NCI-H1436 (cell line): ENCODE data around the gene TAC4.

Source experiments
- DNase-seq: peaks from one replicate; lab custom pipeline; 2025; lab: John Stamatoyannopoulos, UW

Gene TAC4, protein sequence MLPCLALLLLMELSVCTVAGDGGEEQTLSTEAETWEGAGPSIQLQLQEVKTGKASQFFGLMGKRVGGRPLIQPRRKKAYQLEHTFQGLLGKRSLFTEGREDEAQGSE

GRCh38 chr17:49848019-49848473 lies at the start of gene TAC4:
TSS of gene TAC4 (minus strand) at chr17:49848069. CDS start at chr17:49848017, 52 bp downstream.
- DNase-seq, result no peak

- no peak for DNase-seq
These were observed 49.0 kb upstream of the TAC4 start for GRCh38 chr17:49896860-49897259.

DNA sequence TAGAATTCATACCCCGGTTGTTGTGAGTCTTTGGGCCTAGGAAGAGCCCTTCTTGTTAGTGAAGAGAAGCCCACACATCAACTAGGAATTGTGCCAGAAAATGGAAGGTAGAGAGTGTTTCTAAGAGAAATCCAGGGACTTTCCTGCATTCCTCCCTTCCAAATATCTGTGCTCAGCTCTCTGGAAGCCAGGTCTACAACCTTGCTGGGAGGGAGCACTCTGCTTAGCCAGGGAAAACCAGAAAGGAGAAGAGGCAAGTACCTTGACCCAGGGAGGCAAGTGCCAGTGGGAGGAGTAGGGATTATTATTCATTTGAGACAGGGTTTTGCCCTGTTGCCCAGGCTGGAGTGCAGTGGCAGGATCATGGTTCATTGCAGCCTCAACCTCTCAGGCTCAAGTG lies 48.4 kb upstream of the TAC4 start:
- no peak for DNase-seq

GRCh38 chr17:49895812-49896211 lies 47.9 kb upstream of the TAC4 start:
- no peak for DNase-seq

GRCh38 chr17:49894761-49895160 lies 46.9 kb upstream of the TAC4 start:
- no peak for DNase-seq

DNA sequence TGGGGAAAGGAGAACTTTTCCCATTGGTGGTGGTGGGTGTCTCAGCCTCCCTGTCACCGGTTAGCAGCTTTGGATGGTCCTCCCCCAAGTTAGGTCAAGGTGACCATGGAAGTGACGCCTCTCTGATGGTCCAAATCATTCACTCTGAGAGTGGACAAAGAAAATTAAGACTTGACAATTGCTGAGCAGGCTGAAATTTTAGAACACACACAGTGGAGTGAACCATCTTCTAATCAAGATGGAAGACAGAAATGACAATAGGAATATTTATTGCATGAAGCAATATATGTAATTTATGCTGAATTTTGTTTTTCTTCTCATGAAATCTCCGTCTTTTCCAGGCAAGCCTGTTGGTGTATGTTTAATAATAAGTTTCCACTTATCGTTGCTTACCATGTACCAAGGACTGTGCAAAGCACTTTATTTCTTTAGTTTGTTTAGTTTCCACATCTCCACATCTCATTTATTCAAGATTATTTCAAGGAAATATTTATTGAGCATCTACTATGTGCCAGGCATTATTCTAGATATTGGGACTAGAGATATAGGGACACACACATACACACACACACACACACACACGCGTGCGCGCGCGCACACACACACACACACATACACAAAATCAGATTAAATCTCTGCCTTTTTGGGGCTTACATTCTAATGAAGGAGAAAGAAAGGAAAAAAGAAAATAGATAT lies 44.0 kb upstream of the TAC4 start:
- DNase-seq, result no peak

DNA sequence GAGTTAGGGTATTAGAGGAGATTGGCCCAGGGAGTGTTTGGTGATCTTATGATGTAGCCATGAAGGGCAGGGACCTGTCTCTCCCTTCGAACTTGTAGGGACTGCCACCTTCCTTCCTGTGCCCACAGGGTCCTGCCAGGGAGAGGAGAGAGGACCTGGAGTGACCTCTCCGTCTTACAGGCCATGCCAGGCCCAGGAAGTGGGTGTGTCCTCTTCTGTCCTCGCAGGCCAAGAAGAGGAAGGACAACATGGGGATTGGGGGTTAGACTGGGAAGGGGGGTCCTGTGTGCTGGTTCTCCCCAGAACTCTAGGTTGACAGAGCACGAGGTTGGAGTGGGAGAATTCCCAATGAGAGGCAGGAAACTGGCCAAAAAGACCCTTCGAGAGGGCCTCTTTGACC lies 43.4 kb upstream of the TAC4 start:
- no peak for DNase-seq

- DNase-seq, result no peak
These were observed 43.0 kb upstream of the TAC4 start for GRCh38 chr17:49890852-49891251.

DNA sequence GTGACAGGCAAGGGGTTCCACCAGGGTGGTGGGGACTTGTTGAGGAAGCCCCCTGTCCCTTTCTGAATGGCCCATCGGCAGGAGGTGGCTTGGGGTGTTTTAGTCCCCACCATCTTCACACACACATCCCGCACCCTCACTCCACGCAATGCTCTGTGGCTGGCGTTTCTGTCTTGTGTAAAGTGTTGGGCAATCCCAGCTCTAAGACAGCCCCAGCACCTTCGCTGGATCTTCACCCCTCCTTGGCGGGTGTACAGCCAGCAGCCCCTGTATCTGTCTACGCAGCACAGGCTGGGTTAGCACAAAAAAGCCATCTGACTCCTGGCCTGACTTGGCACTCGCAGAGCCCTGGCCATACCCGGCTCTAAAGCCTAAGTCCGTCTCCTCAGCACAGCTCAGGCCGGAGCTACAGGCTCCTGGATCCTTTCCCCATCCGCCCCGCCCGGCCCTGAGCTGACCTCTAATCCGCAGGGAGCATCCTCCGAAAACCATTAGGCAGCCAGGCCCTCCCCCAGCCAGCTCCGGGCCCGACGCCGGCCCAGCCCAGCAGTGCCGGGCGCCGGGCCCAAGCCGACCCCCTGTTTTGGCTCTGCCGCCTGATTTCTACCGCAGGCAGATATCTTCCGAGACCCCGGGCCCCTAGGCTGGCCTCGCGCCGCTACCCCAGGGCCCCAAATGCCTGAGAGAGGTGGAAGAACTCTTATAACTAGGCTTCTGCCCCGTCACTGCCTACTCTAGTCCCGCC lies 42.4 kb upstream of the TAC4 start:
- DNase-seq, result no peak

DNA sequence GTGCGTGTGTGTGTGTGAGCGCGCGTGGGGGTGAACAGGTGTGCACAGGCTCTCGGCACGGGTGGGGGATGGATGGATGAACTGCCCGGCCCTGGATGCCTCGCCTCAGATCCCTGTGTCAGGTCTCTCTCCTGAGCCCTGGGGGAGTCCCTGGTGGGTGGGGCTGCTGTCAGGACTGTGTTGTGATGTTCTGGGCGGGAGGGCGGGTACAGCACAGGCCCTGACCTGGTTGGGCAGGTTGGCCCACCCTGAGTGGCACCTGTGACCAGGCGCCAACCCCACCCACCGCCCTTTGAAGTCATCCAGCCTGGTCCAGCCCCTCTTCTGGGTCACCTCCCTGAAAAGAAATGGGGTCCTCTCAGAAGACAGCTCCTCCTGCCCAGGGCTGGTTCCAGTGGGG lies 41.6 kb upstream of the TAC4 start:
- no peak for DNase-seq

- DNase-seq, result no peak
These were observed 40.0 kb upstream of the TAC4 start for GRCh38 chr17:49887744-49888360.

DNA sequence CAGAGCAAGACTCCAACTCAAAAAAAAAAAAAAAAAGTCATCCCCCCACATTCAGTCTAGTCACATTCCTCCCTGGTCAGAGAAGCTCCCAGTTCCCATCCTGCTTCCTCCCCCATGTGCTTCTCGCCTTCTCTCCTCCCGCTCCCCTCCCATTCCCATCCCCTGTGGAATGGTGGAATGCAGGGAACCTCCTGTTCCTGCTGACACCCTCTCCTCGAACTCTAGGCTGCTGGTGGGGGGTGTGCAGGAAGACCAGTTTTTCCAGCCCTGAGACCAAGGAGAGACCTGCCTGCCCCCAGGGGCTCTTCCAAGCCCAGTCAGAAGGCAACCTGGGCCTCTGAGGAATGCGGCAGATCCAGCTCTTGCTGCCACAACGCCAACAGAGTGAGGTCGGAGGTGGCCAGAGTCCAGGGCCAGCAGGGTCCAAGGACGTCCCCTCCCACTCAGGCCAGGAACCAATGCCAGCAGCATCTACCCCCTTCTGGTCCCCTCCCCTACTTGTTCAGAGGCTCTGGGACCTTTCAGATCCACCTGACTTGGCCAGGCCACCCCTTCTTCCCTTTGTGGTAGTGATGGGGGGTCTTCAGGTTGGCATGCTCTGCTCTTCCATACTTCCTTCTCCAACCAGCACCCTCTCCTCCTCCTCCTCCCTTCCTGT lies 39.3 kb upstream of the TAC4 start:
- DNase-seq, result no peak

DNA sequence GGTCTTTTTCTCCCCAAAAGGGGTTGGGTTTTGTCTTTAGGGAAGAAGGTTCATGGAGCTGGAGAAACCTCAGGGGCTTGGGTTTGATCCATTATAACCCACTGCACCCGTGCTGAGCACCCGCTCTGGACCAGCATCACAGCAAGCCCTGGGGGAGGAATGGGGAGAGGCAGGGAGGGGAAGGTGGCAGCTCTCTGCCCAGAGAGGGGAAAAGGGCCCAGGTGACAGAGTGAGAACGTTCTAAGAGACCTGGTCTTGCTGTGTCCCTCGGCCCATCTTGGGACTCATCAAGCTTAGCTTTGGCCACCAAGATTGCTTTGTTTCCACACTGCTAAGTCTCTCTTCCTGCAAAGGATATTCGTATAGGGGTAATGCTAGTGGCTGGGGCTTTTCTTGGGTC lies 38.2 kb upstream of the TAC4 start:
- no peak for DNase-seq

DNA sequence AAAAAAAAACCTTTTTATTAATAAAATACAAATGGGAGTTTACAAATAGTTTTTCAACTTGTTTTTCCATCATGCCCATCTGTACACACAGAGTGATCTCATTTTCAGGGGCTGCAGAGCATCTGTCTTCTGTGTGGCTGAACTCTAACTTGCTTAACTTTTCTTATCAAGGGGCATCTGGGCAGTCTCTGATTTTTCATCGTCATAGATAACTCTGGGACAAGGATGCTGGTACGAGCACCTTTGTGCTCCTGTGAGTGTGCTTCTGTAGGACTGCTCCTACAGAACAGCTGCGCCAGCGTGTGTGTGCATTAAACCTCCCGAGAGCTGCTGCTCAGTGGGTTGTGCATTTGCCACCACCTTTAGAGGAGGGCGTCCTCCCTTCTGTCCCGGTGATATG lies 34.6 kb upstream of the TAC4 start:
- no peak for DNase-seq

GRCh38 chr17:49881054-49881402 lies 33.2 kb upstream of the TAC4 start:
- no peak for DNase-seq

DNA sequence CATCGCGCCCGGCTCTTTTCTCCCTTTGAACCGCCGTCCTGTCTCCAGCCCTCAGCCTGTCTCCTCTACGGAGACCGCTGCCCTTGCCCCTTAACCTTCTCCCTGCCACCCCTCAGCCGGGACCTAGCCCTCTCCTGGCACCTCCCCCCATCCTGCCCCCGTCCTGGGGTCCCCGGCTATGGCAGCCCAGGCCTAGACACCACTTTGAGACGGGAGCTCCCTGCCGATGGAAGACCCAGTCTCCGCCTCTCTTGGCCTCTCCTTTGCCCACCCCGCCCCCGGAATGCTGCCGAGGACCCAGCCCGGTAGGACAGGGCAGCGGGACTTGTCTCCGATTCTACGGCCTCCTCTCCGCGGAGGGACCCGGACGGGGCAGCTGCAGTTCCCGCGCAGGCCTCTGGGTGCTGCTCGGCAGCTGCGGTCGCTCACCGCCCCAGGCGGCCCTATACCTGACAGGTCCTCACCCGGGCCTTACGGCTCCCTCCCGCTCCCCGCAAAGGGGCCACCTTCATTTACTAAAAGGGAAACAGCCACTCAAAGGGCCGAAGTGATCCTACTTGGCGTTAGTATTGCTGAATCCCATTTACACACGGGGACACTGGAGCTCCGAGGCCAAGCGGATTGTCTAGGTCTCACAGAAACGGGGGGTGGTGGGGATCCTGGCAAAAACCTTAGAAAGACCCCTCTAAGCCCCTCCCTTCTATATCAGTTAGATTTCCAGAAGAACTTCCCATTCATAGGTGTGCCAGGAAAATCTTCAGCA lies 32.6 kb upstream of the TAC4 start:
- DNase-seq, result peak; percentile 82

DNA sequence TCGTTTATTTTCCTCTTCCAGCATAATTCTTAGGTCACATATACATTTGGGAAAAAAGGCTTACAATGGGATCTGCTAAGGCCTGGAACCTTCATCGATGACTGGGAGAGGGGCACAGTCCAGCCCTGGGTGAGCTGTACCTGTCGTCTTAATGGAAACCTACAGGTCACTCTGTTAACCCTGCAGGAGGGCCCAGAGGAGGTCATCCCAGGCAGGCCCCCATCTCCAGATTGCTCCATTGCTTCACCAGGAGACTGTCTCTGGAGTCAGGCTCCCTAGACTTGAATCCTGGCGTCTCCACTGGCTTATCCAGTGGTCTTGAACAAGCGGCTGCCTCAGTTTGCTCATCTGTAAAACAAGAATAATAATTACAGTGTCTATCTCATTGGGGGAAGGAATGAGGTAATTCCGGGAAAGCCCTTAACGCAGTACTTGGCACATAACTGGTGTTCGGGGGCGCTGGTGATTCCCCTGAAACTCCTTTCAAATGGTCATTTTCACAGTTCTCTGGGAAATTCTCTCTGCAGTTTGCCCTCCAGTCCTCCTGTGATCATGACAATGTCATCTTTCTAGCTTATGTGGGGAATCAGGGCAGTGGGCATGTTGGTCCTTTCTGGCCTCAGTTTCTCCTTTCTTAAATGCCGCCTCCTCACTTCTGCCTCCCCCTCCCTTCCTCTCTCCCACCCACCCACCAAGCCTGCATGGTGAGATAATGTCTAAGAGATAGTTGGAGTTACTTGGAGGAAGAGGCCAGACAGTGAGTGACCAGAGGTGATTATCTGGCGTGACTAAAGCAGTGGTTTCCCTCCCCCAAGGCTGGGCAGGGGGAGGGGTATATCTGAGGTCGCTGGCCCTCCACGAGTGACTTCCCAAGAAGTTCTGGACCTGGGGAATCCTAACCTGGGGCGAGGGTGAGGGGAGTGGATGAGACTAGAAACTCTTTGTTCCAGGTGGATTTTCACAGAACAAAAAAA lies 31.3 kb upstream of the TAC4 start:
- no peak for DNase-seq

DNA sequence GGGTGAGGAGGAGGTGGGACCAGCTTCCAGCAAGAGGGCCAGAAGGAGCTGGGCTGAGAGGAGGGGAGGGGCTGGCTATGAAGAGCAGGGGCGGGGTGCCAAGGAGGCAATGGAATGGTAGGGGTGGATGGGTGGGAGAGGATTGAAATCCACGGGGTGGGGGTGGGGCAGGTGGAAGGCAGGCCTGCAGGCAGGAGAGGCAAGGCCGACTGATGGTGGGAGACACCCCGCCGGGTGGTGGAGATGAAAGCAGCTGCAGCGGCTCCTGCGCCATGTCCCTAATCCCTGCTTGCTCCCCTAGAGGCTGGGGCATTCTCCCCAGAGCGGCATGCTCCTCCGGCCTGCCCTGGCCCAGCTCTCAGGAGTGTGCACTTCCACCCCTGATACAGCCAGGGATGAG lies 27.8 kb upstream of the TAC4 start:
- no peak for DNase-seq

- DNase-seq, result no peak
These were observed 27.0 kb upstream of the TAC4 start for GRCh38 chr17:49874911-49875310.

GRCh38 chr17:49873926-49874325 lies 26.1 kb upstream of the TAC4 start:
- no peak for DNase-seq

DNA sequence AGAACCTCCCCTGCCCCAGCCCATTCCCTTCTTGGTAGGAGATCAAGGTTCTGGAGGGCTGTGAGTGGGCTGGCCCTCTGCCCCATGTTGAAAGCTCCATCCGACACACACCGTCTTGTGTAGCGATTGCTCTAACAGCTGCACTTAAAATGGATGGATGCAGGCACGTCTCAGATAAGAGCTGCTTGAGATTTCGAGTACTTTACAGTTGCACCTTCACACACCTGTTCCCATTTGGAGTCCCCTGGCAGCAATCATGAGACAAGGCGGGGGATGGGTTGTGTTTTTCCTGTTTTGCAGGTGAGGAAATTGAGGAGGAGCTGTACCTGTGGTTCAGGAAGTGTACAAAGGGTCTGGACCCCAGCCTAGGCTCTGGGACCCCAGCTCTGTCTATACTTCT lies 25.6 kb upstream of the TAC4 start:
- DNase-seq, result peak; percentile 74
